OCI-LY1 (cell line): ENCODE measurements around the gene UBE2F.

ENCODE experiments used
- H2AFZ ChIP-seq: fragments of 200-600 bp; sonication (generic), shearing (Covaris generic); 2 replicates; pipeline ENCODE4 v1.6.0; 2014; ENCODE audit warnings: antibody characterized with exemption, mild to moderate bottlenecking, low read length
- H3F3A ChIP-seq: fragments of 200-600 bp; sonication (generic), shearing (Covaris generic); 2 replicates; pipeline ENCODE4 v1.6.0; 2014; ENCODE audit warnings: mild to moderate bottlenecking, antibody characterized with exemption, low read length, moderate library complexity; ENCODE audit not compliant: insufficient read depth
- H3K27ac ChIP-seq: fragments of 200-600 bp; sonication (generic); 2 replicates; pipeline ENCODE4 v1.5.1; 2014; ENCODE audit warnings: low read length, mixed run types, mild to moderate bottlenecking, low read depth; ENCODE audit not compliant: poor library complexity, severe bottlenecking
- H3K27me3 ChIP-seq: fragments of 200-600 bp; sonication (generic); 2 replicates; pipeline ENCODE4 v1.6.0; 2014; ENCODE audit warnings: antibody characterized with exemption, mild to moderate bottlenecking, low read length, moderate library complexity; ENCODE audit not compliant: insufficient read depth
- H3K36me3 ChIP-seq: fragments of 200-600 bp; sonication (generic); 2 replicates; pipeline ENCODE4 v1.6.1; 2014; ENCODE audit warnings: mild to moderate bottlenecking, antibody characterized with exemption, low read length, moderate library complexity, mixed read lengths; ENCODE audit not compliant: insufficient read depth
- H3K4me1 ChIP-seq: fragments of 200-600 bp; sonication (generic); 2 replicates; pipeline ENCODE4 v1.5.1; 2014; ENCODE audit warnings: mild to moderate bottlenecking, low read length, moderate library complexity; ENCODE audit not compliant: insufficient read depth, severe bottlenecking
- H3K4me2 ChIP-seq: fragments of 200-600 bp; sonication (generic), shearing (Covaris generic); 2 replicates; pipeline ENCODE4 v1.6.1; 2014; ENCODE audit warnings: low read length
- H3K4me3 ChIP-seq: fragments of 200-600 bp; sonication (generic); 2 replicates; pipeline ENCODE4 v1.5.1; 2014; ENCODE audit warnings: low read length, low read depth, mild to moderate bottlenecking, mixed read lengths; ENCODE audit not compliant: poor library complexity, severe bottlenecking
- H3K79me2 ChIP-seq: fragments of 200-600 bp; shearing (Covaris generic); 2 replicates; pipeline ENCODE4 v1.6.1; 2016; ENCODE audit warnings: mixed run types, low read length, mixed read lengths; ENCODE audit not compliant: insufficient read depth
- H3K9ac ChIP-seq: fragments of 200-600 bp; sonication (generic), shearing (Covaris generic); 2 replicates; pipeline ENCODE4 v1.6.1; 2014; ENCODE audit warnings: mild to moderate bottlenecking, low read length, mixed read lengths
- H3K9me2 ChIP-seq: fragments of 200-600 bp; sonication (generic), shearing (Covaris generic); 2 replicates; pipeline ENCODE4 v1.6.1; 2014; ENCODE audit warnings: low read depth, mild to moderate bottlenecking, low read length, mixed read lengths
- H3K9me3 ChIP-seq: fragments of 200-600 bp; shearing (Covaris generic); 2 replicates; pipeline ENCODE4 v1.6.1; 2014; ENCODE audit warnings: low read length, mixed read lengths
- H4K20me1 ChIP-seq: fragments of 200-600 bp; sonication (generic), shearing (Covaris generic); 2 replicates; pipeline ENCODE4 v1.6.0; 2016; ENCODE audit warnings: mild to moderate bottlenecking, low read length; ENCODE audit not compliant: insufficient read depth
- CTCF ChIP-seq: fragments of 200-600 bp; sonication (generic), shearing (Covaris generic); IDR thresholded peaks from 2 replicates; pipeline ENCODE4 v1.5.1; 2017; ENCODE audit warnings: mild to moderate bottlenecking, antibody characterized with exemption, low read length, moderate library complexity, mixed read lengths
- EZH2 ChIP-seq: fragments of 200-600 bp; sonication (generic), shearing (Covaris generic); IDR thresholded peaks from 2 replicates; pipeline ENCODE4 v1.8.0; 2017; ENCODE audit warnings: borderline replicate concordance, mixed run types, mild to moderate bottlenecking, antibody characterized with exemption, low read length, moderate library complexity, mixed read lengths

UBE2F gene

GRCh38 chr2:237978058-237978712 is 11.4 kb downstream of the UBE2F start:
- H3F3A ChIP-seq: no peaks in the 10 kb centered on the region
- peak overlapping the region; percentile 64 for H3K27ac ChIP-seq
- peaks cover 7% of the 10 kb centered on the region; the same call in 1 of the 2 replicates for H3K36me3 ChIP-seq
- TF ChIP-seq CTCF (no peak), EZH2 (no peak)
- no peak overlapping the region for H3K4me3 ChIP-seq
- H3K4me1 ChIP-seq: peaks cover 38% of the 10 kb centered on the region
- H3K9ac ChIP-seq: no peak overlapping the region; the same call in 1 of the 2 replicates
- no peak overlapping the region for H2AFZ ChIP-seq
- peak overlapping the region; percentile 39; the same call in 1 of the 2 replicates for H3K4me2 ChIP-seq
- H3K9me2 ChIP-seq: no peaks in the 10 kb centered on the region
- H3K79me2 ChIP-seq: no peaks in the 10 kb centered on the region
- H3K27me3 ChIP-seq: no peaks in the 10 kb centered on the region
- H3K9me3 ChIP-seq: no peaks in the 10 kb centered on the region
- no peaks in the 10 kb centered on the region for H4K20me1 ChIP-seq

DNA sequence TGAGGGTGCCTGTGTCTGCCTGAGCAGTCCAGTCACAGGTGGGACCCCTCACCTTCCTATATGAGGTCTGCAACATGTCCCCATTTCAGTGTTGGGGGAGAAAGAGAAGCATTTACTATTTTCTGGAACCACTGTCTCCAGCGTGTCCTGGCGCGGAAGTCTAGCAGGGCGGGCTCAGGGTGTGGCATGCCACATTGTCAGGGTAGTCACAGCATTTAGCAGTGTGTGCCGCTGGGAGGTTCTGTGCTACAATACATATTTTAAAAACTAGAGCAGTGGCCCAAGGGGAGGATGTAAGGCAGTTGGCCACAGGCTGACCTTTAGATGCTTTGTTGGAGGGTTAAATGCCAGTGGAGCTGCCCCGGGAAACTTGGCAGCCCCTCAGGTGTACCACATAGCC is 12.5 kb downstream of the UBE2F start:
- Histone ChIP-seq H3K4me1 (peaks cover 38% of the 10 kb centered on the region), H3K4me2 (no peak overlapping the region)

DNA sequence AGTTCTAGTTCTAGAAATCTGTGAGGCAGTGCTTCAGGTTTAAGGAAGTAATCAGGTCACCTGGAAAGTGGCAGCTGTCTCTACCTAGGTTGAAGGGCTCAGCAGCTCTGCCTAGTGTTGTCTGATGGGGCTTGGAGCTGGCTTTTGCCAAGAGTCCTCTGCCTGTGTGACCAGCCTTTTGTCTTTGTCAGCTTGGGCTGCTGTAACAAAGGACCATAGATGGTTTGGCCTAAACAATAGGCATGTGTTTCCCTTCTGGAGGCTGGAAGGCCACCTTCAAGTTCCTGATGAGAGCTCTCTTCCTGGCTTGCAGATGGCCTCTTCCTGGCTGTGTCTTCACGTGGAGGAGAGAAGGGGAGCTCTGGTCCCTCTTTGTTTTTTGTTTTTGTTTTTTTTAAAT is 13.3 kb downstream of the UBE2F start:
- H2AFZ ChIP-seq: no peak overlapping the region
- no peaks in the 10 kb centered on the region for H3K9me2 ChIP-seq
- TF ChIP-seq EZH2 (no peak), CTCF (no peak)
- H3K79me2 ChIP-seq: no peaks in the 10 kb centered on the region
- H3K9ac ChIP-seq: no peak overlapping the region
- H3K27ac ChIP-seq: peak overlapping the region; percentile 35
- H3K4me1 ChIP-seq: peaks cover 38% of the 10 kb centered on the region
- no peaks in the 10 kb centered on the region for H3K27me3 ChIP-seq
- H3F3A ChIP-seq: no peaks in the 10 kb centered on the region
- no peak overlapping the region for H3K4me3 ChIP-seq
- H4K20me1 ChIP-seq: no peaks in the 10 kb centered on the region
- no peaks in the 10 kb centered on the region for H3K9me3 ChIP-seq
- H3K4me2 ChIP-seq: no peak overlapping the region
- peaks cover 7% of the 10 kb centered on the region; the same call in 1 of the 2 replicates for H3K36me3 ChIP-seq

More for the DNA sequence above, 12.5 kb downstream of the UBE2F start:
- H3F3A ChIP-seq: no peaks in the 10 kb centered on the region
- no peaks in the 10 kb centered on the region for H3K9me2 ChIP-seq
- H3K9me3 ChIP-seq: no peaks in the 10 kb centered on the region
- no peak overlapping the region for H2AFZ ChIP-seq
- no peak overlapping the region for H3K9ac ChIP-seq
- H3K36me3 ChIP-seq: peaks cover 7% of the 10 kb centered on the region; the same call in 1 of the 2 replicates
- no peak for TF ChIP-seq EZH2
- no peak for TF ChIP-seq CTCF
- peak overlapping the region; percentile 35 for H3K27ac ChIP-seq
- H3K4me3 ChIP-seq: no peak overlapping the region
- no peaks in the 10 kb centered on the region for H3K79me2 ChIP-seq
- no peaks in the 10 kb centered on the region for H3K27me3 ChIP-seq
- H4K20me1 ChIP-seq: no peaks in the 10 kb centered on the region
